HL-60 (cell line): ENCODE data around the gene AKT2.

Experiments
- GABPA ChIP-seq: IDR thresholded peaks from 2 replicates; pipeline ENCODE4 v1.6.1; 2012; ENCODE audit warnings: low read depth
- POLR2AphosphoS5 ChIP-seq: IDR thresholded peaks from 2 replicates; pipeline ENCODE4 v1.6.1; 2012; ENCODE audit warnings: low read depth
- REST ChIP-seq: IDR thresholded peaks from 2 replicates; pipeline ENCODE4 v1.6.1; 2012; ENCODE audit warnings: low read depth; ENCODE audit not compliant: insufficient replicate concordance
- SPI1 ChIP-seq: IDR thresholded peaks from 2 replicates; pipeline ENCODE4 v1.6.1; 2012; ENCODE audit warnings: low read depth, mild to moderate bottlenecking, borderline replicate concordance
- TF ChIP-seq, protein P1 (sequence below): IDR thresholded peaks from one replicate; pipeline ENCODE4 v1.5.1; 2011; ENCODE audit warnings: low read length, control low read depth, inconsistent platforms; ENCODE audit not compliant: insufficient read depth

DNA sequence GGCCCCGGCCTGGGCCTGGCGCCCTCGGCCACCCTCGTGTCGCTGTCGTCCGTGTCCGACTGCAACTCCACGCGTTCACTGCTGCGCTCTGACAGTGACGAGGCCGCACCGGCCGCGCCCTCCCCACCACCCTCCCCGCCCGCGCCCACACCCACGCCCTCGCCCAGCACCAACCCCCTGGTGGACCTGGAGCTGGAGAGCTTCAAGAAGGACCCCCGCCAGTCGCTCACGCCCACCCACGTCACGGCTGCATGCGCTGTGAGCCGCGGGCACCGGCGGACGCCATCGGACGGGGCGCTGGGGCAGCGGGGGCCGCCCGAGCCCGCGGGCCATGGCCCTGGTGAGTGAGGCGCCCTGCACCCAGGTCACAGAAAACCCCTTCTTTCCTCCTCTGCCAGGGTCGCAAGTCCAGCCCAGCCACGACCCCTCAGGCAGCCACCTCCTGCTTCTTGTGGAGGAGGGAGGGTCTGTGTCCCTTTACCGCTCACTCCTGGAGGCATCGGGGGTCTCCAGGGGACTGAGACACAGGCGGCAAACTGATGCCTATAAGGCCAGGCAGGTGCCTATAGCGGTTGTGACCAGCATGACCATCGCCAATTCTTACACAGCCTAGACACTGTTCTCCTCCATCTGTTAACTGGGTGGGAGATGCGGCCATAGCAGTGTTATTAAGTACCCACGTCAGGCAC, 71.1 kb downstream of the AKT2 start:
- TF ChIP-seq, protein P1, sequence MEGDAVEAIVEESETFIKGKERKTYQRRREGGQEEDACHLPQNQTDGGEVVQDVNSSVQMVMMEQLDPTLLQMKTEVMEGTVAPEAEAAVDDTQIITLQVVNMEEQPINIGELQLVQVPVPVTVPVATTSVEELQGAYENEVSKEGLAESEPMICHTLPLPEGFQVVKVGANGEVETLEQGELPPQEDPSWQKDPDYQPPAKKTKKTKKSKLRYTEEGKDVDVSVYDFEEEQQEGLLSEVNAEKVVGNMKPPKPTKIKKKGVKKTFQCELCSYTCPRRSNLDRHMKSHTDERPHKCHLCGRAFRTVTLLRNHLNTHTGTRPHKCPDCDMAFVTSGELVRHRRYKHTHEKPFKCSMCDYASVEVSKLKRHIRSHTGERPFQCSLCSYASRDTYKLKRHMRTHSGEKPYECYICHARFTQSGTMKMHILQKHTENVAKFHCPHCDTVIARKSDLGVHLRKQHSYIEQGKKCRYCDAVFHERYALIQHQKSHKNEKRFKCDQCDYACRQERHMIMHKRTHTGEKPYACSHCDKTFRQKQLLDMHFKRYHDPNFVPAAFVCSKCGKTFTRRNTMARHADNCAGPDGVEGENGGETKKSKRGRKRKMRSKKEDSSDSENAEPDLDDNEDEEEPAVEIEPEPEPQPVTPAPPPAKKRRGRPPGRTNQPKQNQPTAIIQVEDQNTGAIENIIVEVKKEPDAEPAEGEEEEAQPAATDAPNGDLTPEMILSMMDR, result no peak
- TF ChIP-seq REST (no peak), POLR2AphosphoS5 (no peak), SPI1 (no peak), GABPA (no peak)
